ENCODE results near the gene MTHFD1.

GRCh38 chr14:64338616-64339316 is 49.4 kb upstream of the MTHFD1 start:
- TF ChIP-seq CTCF (IDR thresholded peaks at IDR 0.05; ENCODE audit: extremely low read depth in 1 of 2, insufficient read depth in 1 of 2, low read depth in 1 of 2, low read length in 2 of 2) (no peak), MYC (IDR thresholded peaks at IDR 0.05; ENCODE audit: low read depth, low read length) (no peak), POLR2AphosphoS5 (IDR thresholded peaks at IDR 0.05; ENCODE audit: insufficient read depth, low read depth, low read length) (peak; percentile 19), POLR2A (IDR thresholded peaks at IDR 0.05; ENCODE audit: low read depth, low read length) (peak; percentile 79), EZH2 (IDR thresholded peaks at IDR 0.05; ENCODE audit: borderline replicate concordance, low read depth, low read length, severe bottlenecking) (no peak), JUN (IDR thresholded peaks at IDR 0.05; ENCODE audit: borderline replicate concordance, insufficient read depth, insufficient read length, low read depth) (no peak)

All from endothelial cell of umbilical vein (primary cell).